ENCODE results near the gene FBLIM1.

Gene FBLIM1

DNA sequence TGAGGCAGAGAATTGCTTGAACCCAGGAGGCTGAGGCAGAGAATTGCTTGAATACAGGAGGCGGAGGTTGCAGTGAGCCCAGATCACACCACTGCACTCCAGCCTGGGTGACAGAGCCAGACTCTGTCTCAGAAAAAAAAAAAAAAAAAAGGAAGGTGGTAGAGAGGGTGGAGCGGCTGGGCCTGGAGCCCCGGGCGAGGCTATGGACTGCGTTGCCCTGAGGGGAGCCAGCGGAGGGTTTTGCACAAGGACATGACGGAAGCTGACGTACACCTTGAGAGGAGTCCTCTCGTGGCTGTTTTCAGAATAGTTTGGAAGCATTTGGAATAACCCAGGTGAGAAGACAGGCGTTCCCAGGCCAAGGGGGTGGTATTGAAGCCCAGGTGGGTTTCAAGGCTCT is 6.9 kb upstream of the FBLIM1 start:
- TF ChIP-seq, protein P1, sequence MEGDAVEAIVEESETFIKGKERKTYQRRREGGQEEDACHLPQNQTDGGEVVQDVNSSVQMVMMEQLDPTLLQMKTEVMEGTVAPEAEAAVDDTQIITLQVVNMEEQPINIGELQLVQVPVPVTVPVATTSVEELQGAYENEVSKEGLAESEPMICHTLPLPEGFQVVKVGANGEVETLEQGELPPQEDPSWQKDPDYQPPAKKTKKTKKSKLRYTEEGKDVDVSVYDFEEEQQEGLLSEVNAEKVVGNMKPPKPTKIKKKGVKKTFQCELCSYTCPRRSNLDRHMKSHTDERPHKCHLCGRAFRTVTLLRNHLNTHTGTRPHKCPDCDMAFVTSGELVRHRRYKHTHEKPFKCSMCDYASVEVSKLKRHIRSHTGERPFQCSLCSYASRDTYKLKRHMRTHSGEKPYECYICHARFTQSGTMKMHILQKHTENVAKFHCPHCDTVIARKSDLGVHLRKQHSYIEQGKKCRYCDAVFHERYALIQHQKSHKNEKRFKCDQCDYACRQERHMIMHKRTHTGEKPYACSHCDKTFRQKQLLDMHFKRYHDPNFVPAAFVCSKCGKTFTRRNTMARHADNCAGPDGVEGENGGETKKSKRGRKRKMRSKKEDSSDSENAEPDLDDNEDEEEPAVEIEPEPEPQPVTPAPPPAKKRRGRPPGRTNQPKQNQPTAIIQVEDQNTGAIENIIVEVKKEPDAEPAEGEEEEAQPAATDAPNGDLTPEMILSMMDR (IDR thresholded peaks at IDR 0.05; ENCODE audit: low read depth, low read length, missing control alignments) = no peak
- no peak for DNase-seq
- H3K36me3 ChIP-seq (replicated peaks) = no peaks in the 10 kb centered on the region
- in situ Hi-C loops (cut with HindIII; ENCODE audit: low pct_ligation_motif_present, low sequenced_read_pairs) = no loop called here
- H3K27ac ChIP-seq = no peak overlapping the region
- no peaks in the 10 kb centered on the region for H3K27me3 ChIP-seq (replicated peaks)
- no peak overlapping the region for H3K4me3 ChIP-seq (ENCODE audit: low read depth, low read length)

DNA sequence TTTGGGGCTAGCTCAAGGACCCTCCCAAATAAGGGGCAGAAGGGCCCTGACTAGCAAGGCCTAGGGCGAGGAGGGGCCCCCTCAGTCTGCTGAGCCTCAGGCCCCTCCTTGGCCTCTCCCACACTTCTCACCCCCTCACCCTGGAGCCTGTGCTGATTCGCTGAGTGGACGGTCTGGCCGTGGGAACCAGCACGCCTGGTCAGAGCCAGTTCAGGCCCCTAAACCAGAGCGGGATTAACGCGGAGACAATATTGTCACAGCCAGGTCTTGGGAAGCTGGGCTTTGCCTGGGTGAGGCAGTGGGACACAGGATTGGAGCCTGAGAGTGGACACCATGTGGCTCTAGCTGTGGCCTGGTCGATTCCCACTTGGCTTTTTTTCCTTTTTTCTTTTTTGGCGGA is 4.8 kb upstream of the FBLIM1 start:
- no peak overlapping the region for H3K4me3 ChIP-seq (ENCODE audit: low read depth, low read length)
- in situ Hi-C loops (cut with HindIII; ENCODE audit: low pct_ligation_motif_present, low sequenced_read_pairs) = no loop called here
- H3K27ac ChIP-seq = no peak overlapping the region
- TF ChIP-seq, protein P1 (IDR thresholded peaks at IDR 0.05; ENCODE audit: low read depth, low read length, missing control alignments) = no peak
- H3K36me3 ChIP-seq (replicated peaks) = no peaks in the 10 kb centered on the region
- DNase-seq = no peak
- H3K27me3 ChIP-seq (replicated peaks) = no peaks in the 10 kb centered on the region

DNA sequence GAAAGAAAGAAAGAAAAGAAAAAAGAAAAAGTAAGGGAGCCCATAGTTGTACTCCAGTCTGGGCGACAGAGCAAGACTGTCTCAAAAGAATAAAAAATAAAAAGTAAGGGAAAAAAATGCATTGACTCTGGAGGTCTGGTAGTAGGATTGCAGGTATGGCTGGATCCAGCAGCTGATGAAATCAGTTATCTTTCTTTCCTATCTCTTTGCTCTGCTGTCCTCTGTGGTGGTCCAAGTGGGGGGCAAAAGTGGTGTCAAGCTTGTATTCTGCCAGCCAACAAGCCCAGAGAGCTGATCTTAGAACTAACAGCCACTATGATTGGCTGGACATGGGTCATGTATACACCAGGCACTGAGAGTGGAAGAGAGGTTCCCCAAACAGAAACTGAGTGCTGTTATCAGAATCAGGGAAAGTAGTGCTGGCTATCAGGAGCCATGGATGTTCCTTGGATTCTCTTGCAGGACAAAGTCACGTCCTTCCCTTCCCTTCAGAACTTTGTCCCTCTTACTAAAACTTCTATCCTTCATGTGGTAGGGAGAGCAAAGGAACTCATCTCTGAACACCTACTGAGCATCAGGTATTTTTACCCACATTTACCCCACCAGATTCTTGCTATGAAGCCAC is 3.5 kb upstream of the FBLIM1 start:
- no peak for DNase-seq
- TF ChIP-seq, protein P1 (IDR thresholded peaks at IDR 0.05; ENCODE audit: low read depth, low read length, missing control alignments) = no peak
- Histone ChIP-seq H3K4me3 (ENCODE audit: low read depth, low read length) (no peak overlapping the region), H3K27ac (no peak overlapping the region), H3K36me3 (replicated peaks) (no peaks in the 10 kb centered on the region), H3K27me3 (replicated peaks) (no peaks in the 10 kb centered on the region)
- in situ Hi-C loops (cut with HindIII; ENCODE audit: low pct_ligation_motif_present, low sequenced_read_pairs) = no loop called here

DNA sequence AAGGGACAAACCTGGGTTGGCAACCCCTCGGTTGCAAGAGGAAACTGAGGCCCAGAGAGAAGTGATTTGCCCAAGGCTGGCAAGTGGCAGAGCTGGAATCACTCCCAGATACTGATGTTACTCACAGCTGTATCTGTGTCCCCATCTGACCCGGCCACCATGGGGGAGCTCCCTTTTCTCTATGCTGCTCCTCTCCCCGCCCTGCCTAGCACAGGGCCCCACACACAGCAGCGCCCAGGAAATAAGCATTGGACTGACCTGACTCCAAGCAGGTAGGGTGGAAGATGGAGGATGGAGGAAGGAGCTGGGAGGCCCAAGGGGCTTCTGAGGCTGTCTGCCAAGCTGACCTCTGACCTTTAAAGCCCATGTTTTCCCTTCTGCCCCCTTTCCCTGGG is 3.0 kb upstream of the FBLIM1 start:
- TF ChIP-seq, protein P1 (IDR thresholded peaks at IDR 0.05; ENCODE audit: low read depth, low read length, missing control alignments) = no peak
- no peaks in the 10 kb centered on the region for H3K27me3 ChIP-seq (replicated peaks)
- no peak overlapping the region for H3K4me3 ChIP-seq (ENCODE audit: low read depth, low read length)
- H3K27ac ChIP-seq = no peak overlapping the region
- DNase-seq = no peak
- H3K36me3 ChIP-seq (replicated peaks) = no peaks in the 10 kb centered on the region
- in situ Hi-C loops (cut with HindIII; ENCODE audit: low pct_ligation_motif_present, low sequenced_read_pairs) = no loop called here

DNA sequence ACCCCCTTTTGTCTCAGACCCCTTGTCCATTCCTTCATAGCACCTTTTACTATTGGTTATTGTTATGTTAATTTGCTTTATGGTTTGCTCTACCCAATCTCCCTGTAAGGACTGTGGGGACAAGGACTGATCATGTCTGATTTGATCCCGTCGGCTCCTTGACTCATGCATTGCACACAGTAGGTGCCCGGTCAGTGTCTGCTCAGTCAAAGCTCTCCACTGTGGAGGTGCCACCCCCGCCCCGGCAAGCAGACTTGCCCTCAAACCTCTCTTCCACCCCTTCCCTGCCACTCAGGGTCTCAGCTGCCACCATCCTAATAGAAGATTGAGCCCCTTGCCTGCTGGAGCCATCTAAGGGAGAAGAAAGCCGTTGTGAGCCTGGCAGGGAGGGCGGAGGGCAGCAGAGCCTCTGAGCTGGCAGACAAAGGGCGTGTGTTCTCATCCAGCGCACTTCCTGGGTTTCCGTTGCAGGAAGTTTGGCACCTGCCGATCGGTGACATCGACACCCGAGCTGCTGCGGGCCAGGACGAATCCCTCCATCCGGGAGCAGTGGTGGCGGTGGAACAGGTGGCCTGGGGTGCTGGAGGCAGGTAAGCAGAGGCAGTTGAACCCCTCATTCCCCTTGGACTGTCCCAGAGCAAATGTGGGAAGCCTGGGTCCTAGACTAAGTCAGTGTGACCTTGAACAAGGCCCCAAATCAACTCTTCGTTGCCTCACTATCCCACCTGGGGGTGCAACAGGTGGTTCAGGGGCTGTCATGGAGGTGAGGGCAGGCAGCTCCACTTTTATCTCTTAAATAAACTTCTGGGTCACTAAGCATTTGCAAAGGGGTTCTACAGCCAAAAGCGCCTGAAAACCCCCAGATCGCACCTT is 2.2 kb upstream of the FBLIM1 start:
- no peak overlapping the region for H3K4me3 ChIP-seq (ENCODE audit: low read depth, low read length)
- H3K36me3 ChIP-seq (replicated peaks) = no peaks in the 10 kb centered on the region
- H3K27ac ChIP-seq = no peak overlapping the region
- no peaks in the 10 kb centered on the region for H3K27me3 ChIP-seq (replicated peaks)
- DNase-seq = no peak
- TF ChIP-seq, protein P1 (IDR thresholded peaks at IDR 0.05; ENCODE audit: low read depth, low read length, missing control alignments) = no peak
- in situ Hi-C loops (cut with HindIII; ENCODE audit: low pct_ligation_motif_present, low sequenced_read_pairs) = no loop called here
